GM12892 (cell line): ENCODE data around the gene TIGD3.

Source experiments
- POLR2A ChIP-seq: IDR thresholded peaks from 2 replicates; pipeline ENCODE4 v1.6.1; 2011; ENCODE audit warnings: low read depth, low read length, control low read depth
- POLR2AphosphoS5 ChIP-seq: IDR thresholded peaks from 2 replicates; pipeline ENCODE4 v1.6.1; 2011; ENCODE audit warnings: low read depth, low read length, control low read depth

DNA sequence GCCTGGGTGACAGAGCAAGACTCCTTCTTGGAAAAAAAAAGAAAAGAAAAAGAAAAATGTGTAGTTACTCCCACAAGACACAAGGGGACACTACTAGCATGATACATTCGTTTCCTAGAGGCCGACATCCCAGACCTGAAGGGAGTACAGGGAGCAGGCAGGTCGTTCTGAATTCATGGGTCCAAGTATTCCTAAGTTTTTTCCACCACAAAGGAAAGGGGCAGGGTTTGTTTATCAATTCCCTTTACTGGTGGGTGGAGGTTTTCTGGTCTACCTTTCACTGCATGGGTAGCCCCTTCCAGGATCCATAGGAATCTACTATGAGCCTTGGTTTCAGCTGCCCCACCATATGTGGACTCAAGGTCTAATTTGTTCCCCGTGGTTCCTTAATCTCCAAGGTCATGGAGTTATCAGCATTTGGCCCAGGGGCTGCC is 11.8 kb downstream of the TIGD3 start:
- no peak for TF ChIP-seq POLR2A
- TF ChIP-seq POLR2AphosphoS5, result no peak
